CD14-positive monocyte (primary cell): ENCODE results near the gene HNRNPH1. TPM values are rescaled to one million over a fixed set of nuclear protein-coding genes. Genes with fewer than 3 reads are reported as not detected.

Source experiments
- DNase-seq, 3 donors: peaks; one replicate each; pipeline ENCODE4 v3.0.0-alpha.2; 2011 to 2022
- H2AFZ ChIP-seq: 2 replicates; pipeline ENCODE4 v1.6.0; 2012; ENCODE audit warnings: mild to moderate bottlenecking, low read depth, low read length, inconsistent platforms; ENCODE audit not compliant: insufficient read depth, poor library complexity, severe bottlenecking
- H3K27ac ChIP-seq, 2 donors: 1 replicate in 1 of 2; 2 replicates in 1 of 2; pipeline ENCODE4 v1.5.1; 2012 to 2013; ENCODE audit warnings: low read length in 2 of 2, control low read depth in 1 of 2, inconsistent platforms in 1 of 2, low read depth in 1 of 2, mild to moderate bottlenecking in 1 of 2
- H3K27me3 ChIP-seq, 2 donors: one replicate each; pipeline versions ENCODE4 v1.6.0 to v1.6.1; 2011 to 2013; ENCODE audit warnings: low read length in 2 of 2; ENCODE audit not compliant: control insufficient read depth in 2 of 2, insufficient read depth in 2 of 2
- H3K36me3 ChIP-seq, 2 donors: replicated peaks in 1 of 2; 1 replicate in 1 of 2; 2 replicates in 1 of 2; pipeline versions ENCODE4 v1.5.1 to v1.6.1; 2012 to 2013; ENCODE audit warnings: low read length in 2 of 2, control low read depth in 1 of 2, inconsistent platforms in 1 of 2, mild to moderate bottlenecking in 1 of 2; ENCODE audit not compliant: insufficient read depth in 2 of 2, control insufficient read depth in 1 of 2
- H3K4me1 ChIP-seq, 2 donors: 1 replicate in 1 of 2; 2 replicates in 1 of 2; pipeline versions ENCODE4 v1.5.1 to v1.6.1; 2012 to 2013; ENCODE audit warnings: low read length in 2 of 2, control low read depth in 1 of 2, inconsistent platforms in 1 of 2, mild to moderate bottlenecking in 1 of 2, moderate library complexity in 1 of 2; ENCODE audit not compliant: insufficient read depth in 2 of 2, control insufficient read depth in 1 of 2
- H3K4me2 ChIP-seq: replicated peaks from 2 replicates; pipeline ENCODE3; 2012; ENCODE audit warnings: low read length, moderate library complexity, mild to moderate bottlenecking; ENCODE audit not compliant: poor library complexity, severe bottlenecking; ENCODE audit errors: extremely low read depth
- H3K4me3 ChIP-seq, 3 experiments: fragments of 200-600 bp in 1 of 3; sonication (generic) in 1 of 3; replicated peaks in 1 of 3; 1 replicate in 2 of 3; 2 replicates in 1 of 3; pipeline ENCODE4 v1.5.1; 2011 to 2013; ENCODE audit warnings: low read length in 3 of 3, mild to moderate bottlenecking in 3 of 3, control low read depth in 2 of 3, low read depth in 2 of 3, inconsistent platforms in 1 of 3, moderate library complexity in 1 of 3
- H3K79me2 ChIP-seq: 2 replicates; pipeline ENCODE4 v1.6.0; 2012; ENCODE audit warnings: mild to moderate bottlenecking, control low read depth, inconsistent platforms, low read length, moderate library complexity; ENCODE audit not compliant: insufficient read depth
- H3K9ac ChIP-seq: 2 replicates; pipeline ENCODE4 v1.6.0; 2017; ENCODE audit warnings: low read length, mild to moderate bottlenecking; ENCODE audit not compliant: insufficient read depth, poor library complexity, severe bottlenecking
- H3K9me3 ChIP-seq, 2 donors: replicated peaks in 1 of 2; 1 replicate in 1 of 2; 2 replicates in 1 of 2; pipeline versions ENCODE4 v1.5.1 to v1.6.1; 2012 to 2013; ENCODE audit warnings: low read length in 2 of 2, control low read depth in 1 of 2; ENCODE audit not compliant: control insufficient read depth in 1 of 2, insufficient read depth in 1 of 2
- H4K20me1 ChIP-seq: 2 replicates; pipeline ENCODE4 v1.6.0; 2012; ENCODE audit warnings: mild to moderate bottlenecking, low read length, control low read depth, moderate library complexity; ENCODE audit not compliant: insufficient read depth
- H3K27ac Mint-ChIP-seq, 7 donors: one replicate each; pipeline ENCODE4 v1.8.0; 2020; ENCODE audit warnings: mild to moderate bottlenecking in 7 of 7, mixed read lengths in 7 of 7, moderate library complexity in 6 of 7, inconsistent platforms in 2 of 7
- H3K27me3 Mint-ChIP-seq, 3 donors: one replicate each; pipeline ENCODE4 v1.8.0; 2021 to 2022; ENCODE audit warnings: low read depth in 3 of 3, mild to moderate bottlenecking in 3 of 3, mixed read lengths in 3 of 3, moderate library complexity in 3 of 3, inconsistent platforms in 1 of 3
- H3K36me3 Mint-ChIP-seq, 2 donors: one replicate each; pipeline ENCODE4 v1.8.0; 2020; ENCODE audit warnings: mixed read lengths in 2 of 2, inconsistent platforms in 1 of 2, mild to moderate bottlenecking in 1 of 2
- H3K4me1 Mint-ChIP-seq: one replicate; pipeline ENCODE4 v1.8.0; 2020; ENCODE audit warnings: mild to moderate bottlenecking, mixed read lengths
- H3K4me3 Mint-ChIP-seq, 2 donors: one replicate each; pipeline ENCODE4 v1.8.0; 2020; ENCODE audit warnings: mild to moderate bottlenecking in 2 of 2, mixed read lengths in 2 of 2, moderate library complexity in 1 of 2
- H3K9me3 Mint-ChIP-seq, 7 donors: one replicate each; pipeline ENCODE4 v1.8.0; 2020 to 2022; ENCODE audit warnings: mixed read lengths in 7 of 7, mild to moderate bottlenecking in 6 of 7, moderate library complexity in 6 of 7, inconsistent platforms in 2 of 7
- CTCF ChIP-seq: fragments of 200-600 bp; IDR thresholded peaks from one replicate; pipeline ENCODE4 v1.8.0; 2022; ENCODE audit warnings: antibody characterized with exemption, mild to moderate bottlenecking
- WGBS: methylation state at CpG from one replicate; pipeline ENCODE4 v1.1.5; 2013; ENCODE audit warnings: missing lambda C conversion rate; ENCODE audit not compliant: insufficient coverage; 5-methylcytosine and 5-hydroxymethylcytosine counted together
- intact Hi-C, 2 donors: fragments of 100-400 bp; cut with micrococcal nuclease; formaldehyde crosslinking; loops; one replicate each; pipeline versions ENCODE4 v1.15.0 to v1.15.1; 2023
- polyA plus RNA-seq, 3 donors: library from polyadenylated mRNA; depleted of rRNA in 1 of 3; unstranded in 2 of 3; stranded (reverse) in 1 of 3; fragments of 300-500 nt in 2 of 3; fragments of >200 nt in 1 of 3; fragmentation: Illumina TruSeq in 2 of 3; gene quantifications; 1 replicate in 2 of 3; 2 replicates in 1 of 3; pipeline ENCODE4 v1.2.3, GENCODE V29; 2012 to 2021
- small RNA-seq: library from RNA; depleted of rRNA; stranded (forward); fragments of <200 nt; gene quantifications from one replicate; pipeline ENCODE3, GENCODE V24; 2012; ENCODE audit warnings: low read depth; ENCODE audit not compliant: insufficient read length

Gene HNRNPH1
- polyA plus RNA-seq, 3 donors, result 47.4 to 522 (median 51.9) TPM

- Histone ChIP-seq H3K27me3 (no peaks in the 10 kb centered on the region), H3K36me3 (peaks cover 70 to 85% of the 10 kb centered on the region in 2 donors), H2AFZ (no peak overlapping the region), H3K4me1 (peaks cover 4 to 5% of the 10 kb centered on the region in 2 donors), H3K79me2 (peaks cover 5% of the 10 kb centered on the region), H3K9me3 (no peaks in the 10 kb centered on the region), H3K9ac (no peak overlapping the region), H4K20me1 (peaks cover 6% of the 10 kb centered on the region), H3K27ac (no peak overlapping the region), H3K4me3 (no peak overlapping the region), H3K4me2 (no peak overlapping the region)
- Mint-ChIP-seq H3K4me1 (peaks cover 5% of the 10 kb centered on the region), H3K27me3 (no peaks in the 10 kb centered on the region), H3K9me3 (no peaks in the 10 kb centered on the region), H3K27ac (no peak overlapping the region), H3K4me3 (no peak overlapping the region), H3K36me3 (peaks cover 54 to 85% of the 10 kb centered on the region in 2 donors)
- TF ChIP-seq CTCF, result no peak
- intact Hi-C loops, result no loop called here
- no CpG with 5 or more reads among the region's 2 CpGs for WGBS
- no peak for DNase-seq
These were observed 58.9 kb downstream of the HNRNPH1 start for GRCh38 chr5:179564526-179564925.

Small RNAs within 50 kb of the gene (small RNA-seq; reads per million reads assigned to genes)
- gene RF00017, result not detected

Other genes with a start within 250 kb of the HNRNPH1 start
- 10 to 100 TPM; 26.9 to 29.3 (median 28.8) TPM for gene RUFY1, start 73.1 kb downstream of the HNRNPH1 start, polyA plus RNA-seq
- not detected for gene CBY3, start 57.4 kb upstream of the HNRNPH1 start, polyA plus RNA-seq
- gene CANX, start 75.3 kb upstream of the HNRNPH1 start, polyA plus RNA-seq, result 100 to 1,000 TPM in 2 of 3 donors, 10 to 100 TPM in 1; 78.1 to 368 (median 259) TPM
- gene MAML1, start 109.2 kb upstream of the HNRNPH1 start, polyA plus RNA-seq, result 10 to 100 TPM in 1 of 3 donors, 1 to 10 TPM in 2; 2.2 to 11.0 (median 2.7) TPM
- gene LTC4S, start 170.3 kb upstream of the HNRNPH1 start, polyA plus RNA-seq, result 1 to 10 TPM in 1 of 3 donors, under 1 TPM in 2; 0.65 to 2.1 (median 0.69) TPM
- 100 to 1,000 TPM in 1 of 3 donors, 10 to 100 TPM in 2; 12.4 to 151 (median 14.3) TPM for gene MGAT4B, start 183.2 kb upstream of the HNRNPH1 start, polyA plus RNA-seq
- 100 to 1,000 TPM; 182 to 312 (median 275) TPM for gene SQSTM1, start 197.2 kb upstream of the HNRNPH1 start, polyA plus RNA-seq
- gene MRNIP, start 235.1 kb upstream of the HNRNPH1 start, polyA plus RNA-seq, result 10 to 100 TPM in 1 of 3 donors, 1 to 10 TPM in 2; 1.2 to 23.0 (median 1.4) TPM